Esophagus (tissue), 2 donors: ENCODE measurements around the gene AMELY. TPM values are rescaled to one million over a fixed set of nuclear protein-coding genes. Genes with fewer than 3 reads are reported as not detected.

ENCODE experiments used
- polyA plus RNA-seq, 2 donors: library from polyadenylated mRNA; stranded (reverse); fragments of 200-250 nt; gene quantifications; one replicate each; pipeline ENCODE4 v1.2.3, GENCODE V29; 2013
- donor health status: healthy with polysubstance abuse.
- donor health status: Bipolar disorder and iron deficiency.

Gene AMELY
- polyA plus RNA-seq, 2 donors, result not detected

Other genes starting within 250 kb of the AMELY start
- gene TBL1Y, start 1.1 kb downstream of the AMELY start, polyA plus RNA-seq, result under 1 TPM in 1 of 2 donors, not detected in 1; 0.24 TPM